ENCODE data around the gene NSD2.
"Not testable (repeated sequence)": the region's sequence is repeated elsewhere in the genome, so short reads cannot be mapped to it uniquely, and the experiment has no call there.

NSD2 gene

GRCh38 chr4:1842339-1842895 is 28.8 kb upstream of the NSD2 start:
- no peak for DNase-seq

DNA sequence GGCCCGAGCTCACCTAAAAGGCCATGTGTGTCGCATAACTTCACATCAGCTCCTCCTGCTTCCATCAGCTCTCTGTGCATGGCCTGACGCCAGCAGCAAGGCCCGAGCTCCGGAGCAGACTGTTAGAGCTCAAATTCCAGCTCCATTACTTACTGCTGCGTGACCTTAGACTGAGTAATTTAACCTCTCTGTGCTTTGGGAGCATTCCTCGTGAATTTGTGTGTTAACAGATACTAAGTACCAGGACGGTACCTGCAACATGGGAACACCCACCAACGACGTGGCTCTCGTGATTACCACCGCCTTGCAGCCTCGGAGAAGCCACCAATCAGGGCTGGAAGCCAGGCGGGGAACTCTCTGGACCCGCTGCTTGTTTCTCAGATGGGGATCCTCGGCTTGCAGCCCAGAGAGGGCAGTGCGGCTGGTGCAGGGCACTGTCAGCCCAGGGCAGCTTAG is 28.2 kb upstream of the NSD2 start:
- no peak for DNase-seq

- DNase-seq: no peak
Measured at GRCh38 chr4:1843852-1844251, 27.3 kb upstream of the NSD2 start.

DNA sequence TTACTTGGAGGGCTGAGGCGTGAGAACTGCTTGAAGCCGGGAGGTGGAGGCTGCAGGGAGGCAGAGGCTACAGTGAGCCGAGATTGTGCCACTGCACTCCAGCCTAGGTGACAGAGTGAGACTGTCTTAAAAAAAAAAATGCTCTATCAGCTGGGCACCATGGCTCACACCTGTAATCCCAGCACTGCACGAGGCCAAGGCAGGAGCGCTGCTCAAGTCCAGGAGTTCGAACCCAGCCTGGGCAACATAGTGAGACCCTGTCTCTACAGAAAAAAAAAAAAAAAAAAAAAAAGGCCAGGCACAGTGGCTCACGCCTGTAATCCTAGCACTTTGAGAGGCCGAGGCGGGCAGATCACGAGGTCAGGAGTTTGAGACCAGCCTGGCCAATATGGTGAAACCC is 26.6 kb upstream of the NSD2 start:
- DNase-seq: not testable (repeated sequence)

DNA sequence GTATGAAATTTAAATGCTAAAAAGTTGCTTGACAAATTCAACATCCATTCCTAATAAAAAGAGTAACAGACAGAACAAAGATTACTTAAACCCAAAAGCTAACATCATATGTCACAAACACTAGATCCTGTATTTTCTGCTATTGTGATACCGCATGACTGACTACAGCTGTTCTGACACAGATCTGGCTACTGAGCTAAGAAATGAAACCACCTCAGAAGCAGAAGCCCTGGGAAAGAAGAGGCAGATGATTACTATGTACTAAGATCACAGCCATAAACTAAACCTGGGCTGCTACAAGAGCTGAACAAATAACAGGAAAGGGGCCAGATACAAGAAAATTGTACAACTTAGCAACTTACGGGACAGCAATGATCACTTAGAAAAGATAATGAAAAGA is 24.6 kb upstream of the NSD2 start:
- no peak for DNase-seq

- DNase-seq: no peak
Measured at GRCh38 chr4:1850276-1850675, 20.9 kb upstream of the NSD2 start.

DNA sequence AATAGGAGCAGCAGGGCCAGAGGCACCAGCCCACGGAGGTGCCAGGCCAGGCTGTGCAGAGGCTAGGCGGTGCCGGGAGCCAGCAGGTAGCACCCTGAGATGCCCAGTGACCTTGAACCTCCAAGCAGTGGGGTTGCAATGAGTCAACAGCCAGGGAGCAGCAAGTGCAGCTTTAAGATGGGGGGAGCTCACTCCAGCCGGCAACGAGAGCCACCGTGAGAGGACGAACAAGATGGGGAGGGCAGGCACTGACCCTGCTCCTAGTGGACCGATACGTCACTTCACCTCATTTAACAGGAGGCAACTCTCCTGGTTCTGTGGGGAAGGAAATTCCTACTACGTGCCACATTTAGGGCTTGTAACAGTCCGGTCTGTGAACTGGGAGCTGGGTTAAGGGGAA is 20.0 kb upstream of the NSD2 start:
- DNase-seq: no peak

DNA sequence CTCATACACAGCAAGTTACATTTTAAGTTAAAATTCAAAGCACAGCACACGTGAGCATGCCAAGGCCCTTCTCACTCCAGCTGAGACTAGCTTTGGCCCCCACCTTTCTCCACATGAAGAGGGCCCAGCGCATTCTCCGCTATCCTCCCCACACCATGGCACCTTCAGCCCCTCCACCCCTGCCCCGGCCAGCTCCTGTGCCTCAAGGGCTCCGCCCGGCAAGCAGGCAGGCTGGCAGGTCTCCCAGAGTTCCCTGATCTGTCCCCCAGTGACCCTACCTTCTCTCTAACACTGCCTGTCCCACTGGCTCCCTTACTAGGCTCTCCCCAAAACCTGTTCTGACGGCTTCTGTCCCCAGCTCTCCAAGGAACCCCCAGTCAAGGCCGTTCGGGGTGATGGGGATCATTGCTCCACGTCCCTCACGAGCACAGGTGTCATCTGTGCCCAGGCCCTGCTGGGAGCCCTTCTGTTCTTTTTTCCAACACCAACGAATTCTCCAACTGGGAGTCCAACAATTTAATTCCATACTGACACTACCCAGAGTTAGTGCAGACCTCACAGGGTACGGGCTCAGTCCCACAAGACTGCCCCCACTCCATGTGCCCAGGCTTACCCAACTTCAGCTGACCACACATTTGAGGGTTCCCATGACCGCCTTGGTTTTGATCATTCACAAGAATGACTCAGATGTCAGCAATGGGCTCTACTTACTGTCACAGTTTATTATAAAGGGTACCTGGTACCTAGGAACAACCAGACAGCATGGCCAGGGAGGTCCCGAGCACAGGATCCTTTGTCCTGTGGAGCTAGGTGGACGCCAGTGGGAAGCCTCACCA is 19.4 kb upstream of the NSD2 start:
- DNase-seq: no peak

DNA sequence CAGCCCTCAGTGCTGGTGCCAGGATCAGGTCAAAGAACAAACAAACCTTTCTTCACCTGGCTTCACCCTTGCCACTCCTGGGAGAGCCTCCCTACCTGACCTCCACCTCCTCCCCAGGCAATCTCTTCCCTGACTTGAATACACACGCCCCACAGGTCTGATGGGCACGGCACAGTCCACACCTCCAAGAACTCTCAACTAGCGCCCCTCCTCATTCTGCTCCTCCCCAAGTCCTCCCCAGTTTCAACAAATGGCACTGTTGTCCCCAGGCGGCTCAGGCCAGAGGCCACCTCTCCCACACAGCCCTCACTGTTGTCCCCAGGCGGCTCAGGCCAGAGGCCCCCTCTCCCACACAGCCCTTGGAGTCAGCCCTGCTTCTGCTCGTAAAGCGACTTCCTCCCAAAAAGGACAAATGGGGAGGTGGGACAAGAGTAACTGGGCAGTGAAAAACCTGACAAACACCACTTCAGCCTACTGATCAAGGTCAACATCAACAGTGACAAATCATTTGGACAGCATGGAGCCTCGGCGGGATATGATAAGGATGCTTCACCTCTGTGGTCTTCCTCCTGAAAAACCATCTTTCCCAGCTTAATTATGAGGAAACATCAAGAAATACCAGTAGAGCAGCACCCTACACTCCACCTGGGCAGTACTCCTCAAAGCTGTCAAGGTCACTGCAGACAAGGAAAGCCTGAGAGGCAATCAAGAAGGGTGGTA is 18.1 kb upstream of the NSD2 start:
- DNase-seq: no peak

DNA sequence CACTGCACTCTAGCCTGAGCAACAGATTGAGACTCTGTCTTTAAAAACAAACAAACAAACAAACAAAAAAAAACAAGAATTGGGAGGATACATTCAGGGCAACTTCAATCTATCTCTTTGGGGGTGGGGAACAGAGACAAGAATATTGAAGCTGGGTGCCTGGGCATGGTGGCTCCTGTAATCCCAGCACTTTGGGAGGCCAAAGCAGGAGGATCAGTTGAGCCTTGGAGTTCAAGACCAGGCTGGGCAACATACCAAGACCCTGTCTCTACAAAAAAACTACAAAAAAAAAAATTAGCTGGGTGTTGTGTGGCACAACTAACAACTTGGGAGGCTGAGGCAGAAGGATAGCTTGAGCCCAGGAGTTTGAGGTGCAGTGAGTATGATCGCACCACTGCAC is 16.4 kb upstream of the NSD2 start:
- no peak for DNase-seq

DNA sequence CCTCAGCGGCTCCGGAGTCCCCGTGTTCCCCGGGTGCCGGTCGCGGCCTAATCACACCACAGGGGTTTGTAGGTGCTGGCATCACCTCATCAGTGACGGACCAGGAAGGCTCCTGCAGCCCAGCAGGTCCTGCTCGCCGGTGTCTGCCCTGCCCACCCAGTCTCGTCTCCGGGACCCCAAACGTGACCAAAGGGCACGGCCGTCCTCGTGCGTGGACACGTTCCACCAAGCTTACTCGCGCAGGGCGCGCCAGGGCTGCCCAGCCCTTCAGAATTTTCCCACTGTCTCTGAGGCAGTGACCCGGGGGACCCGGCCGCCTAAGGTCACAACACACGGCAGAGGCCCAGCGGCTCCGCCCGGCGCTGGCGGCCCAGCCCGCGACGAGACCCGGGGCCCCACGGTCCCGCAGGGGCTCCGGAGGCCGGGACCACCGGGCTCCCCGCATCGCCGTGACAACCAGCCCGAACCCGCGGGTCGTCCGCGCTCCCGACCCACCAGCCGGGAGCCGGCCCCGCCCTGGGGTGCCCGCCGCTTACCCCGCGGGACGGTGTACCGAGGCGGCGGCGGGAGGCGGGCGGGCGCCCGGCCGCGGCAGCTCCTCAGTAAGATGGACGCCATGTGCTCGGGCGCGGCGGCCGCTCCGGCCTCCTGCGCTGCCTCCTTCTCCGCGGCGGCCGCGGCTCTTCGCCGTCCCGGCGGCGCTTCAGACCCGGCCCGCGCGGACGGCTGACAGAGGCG is 15.7 kb upstream of the NSD2 start:
- DNase-seq: peak; percentile 41

DNA sequence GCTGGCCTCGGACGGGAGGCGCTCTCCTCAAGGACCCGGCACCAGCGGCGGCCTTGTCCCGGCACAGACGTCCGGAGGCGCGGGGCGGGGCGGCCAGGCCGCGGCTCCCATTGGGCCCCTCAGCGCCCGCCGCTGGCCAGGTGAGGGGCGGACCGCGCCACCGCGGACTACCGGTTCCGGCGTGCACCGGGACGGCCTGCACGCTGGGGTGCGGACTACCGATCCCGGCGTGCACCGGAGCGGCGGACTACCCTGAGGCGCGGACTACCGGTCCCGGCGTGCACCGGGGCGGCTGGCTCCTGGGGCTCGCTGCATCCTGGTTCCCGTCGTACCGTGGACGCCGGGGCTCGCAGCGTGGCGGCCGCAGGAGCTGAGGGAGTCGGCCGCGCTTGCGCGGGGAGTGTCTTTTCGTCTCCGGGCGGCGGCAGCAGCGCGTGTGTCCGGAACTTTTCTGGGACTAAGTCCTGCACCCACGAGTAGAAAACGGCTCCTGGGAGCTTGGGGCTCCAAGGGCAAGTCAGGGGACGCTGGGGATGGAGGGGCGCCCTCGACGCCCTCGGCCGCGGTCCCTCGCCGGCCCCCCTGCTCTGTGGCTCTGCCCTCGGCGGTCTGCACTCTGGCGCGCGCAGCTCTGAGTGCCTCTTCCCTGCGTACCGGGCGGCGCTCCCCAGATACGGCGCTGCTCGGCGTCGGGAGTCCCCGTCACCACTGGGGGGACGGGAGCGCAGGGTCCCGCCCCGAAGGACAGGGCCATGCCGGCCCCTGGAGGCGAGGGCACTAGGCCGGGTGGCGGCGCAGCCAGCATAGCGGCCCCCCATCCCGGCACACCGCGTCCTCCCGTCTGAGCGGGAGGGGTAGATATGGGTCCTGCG is 14.9 kb upstream of the NSD2 start, which contains the start of gene LETM1:
Gene LETM1, minus strand, starts transcription at position 86 of the 872 bp plus-strand sequence. CDS start 206 bp downstream, outside the sequence.
- peak; percentile 97 for DNase-seq

DNA sequence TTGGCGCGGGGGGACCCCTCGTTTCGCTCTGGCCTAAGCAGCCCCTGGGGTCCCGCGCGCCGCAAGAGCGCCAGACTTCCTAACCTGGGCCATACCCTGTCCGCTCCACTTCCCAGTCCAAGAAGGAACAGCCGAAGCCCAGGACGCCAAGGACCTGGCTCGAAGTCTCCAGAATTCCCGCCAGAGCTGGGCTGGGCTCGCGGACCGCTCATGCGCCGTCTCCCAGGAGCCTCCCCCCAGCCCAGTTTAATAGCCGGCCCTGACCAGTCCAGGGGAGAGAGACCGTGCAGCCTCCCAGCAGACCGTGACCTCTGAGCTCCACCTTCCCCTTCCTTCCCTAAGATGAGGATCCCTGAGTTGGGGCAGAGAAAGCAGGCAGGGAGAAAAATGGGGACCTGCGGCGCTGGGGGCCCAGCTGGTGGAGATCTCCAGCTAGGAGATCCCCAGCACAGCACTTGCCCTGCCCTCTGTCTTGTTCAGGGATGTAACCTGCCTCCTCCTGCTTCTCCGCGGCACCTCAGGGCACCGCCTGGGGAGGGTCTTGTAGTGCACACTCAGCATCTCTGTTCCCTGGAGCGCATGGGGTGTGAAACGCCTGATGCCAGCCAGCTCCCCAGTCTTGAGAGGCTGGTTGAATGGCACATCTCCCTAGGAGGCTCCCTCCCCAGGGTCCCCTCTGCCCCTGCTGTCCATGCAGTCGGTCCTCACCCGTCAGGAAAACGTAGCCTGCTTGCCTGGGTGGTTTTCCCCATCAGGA is 14.1 kb upstream of the NSD2 start:
- peak; percentile 56 for DNase-seq

DNA sequence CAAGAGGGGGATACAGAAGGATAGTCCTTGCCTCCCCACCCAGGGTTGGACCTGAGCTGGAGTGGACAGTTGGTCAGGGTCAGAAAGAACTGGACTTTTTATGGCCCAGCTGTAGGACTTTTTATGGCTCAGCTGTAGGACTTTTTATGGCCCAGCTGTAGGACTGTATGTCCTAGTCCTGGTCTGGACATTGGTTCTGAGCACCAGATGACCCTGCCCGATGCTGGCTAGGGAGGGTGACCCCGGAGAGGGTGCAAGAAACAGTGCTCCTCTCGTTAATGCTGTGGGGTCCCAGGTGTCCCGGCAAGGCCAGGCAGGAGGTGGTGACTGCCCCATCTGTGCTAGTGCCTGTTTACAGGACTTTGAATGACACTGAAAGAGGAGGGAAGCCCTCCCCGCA is 13.3 kb upstream of the NSD2 start:
- no peak for DNase-seq

- no peak for DNase-seq
Measured at GRCh38 chr4:1859389-1859753, 11.8 kb upstream of the NSD2 start.

DNA sequence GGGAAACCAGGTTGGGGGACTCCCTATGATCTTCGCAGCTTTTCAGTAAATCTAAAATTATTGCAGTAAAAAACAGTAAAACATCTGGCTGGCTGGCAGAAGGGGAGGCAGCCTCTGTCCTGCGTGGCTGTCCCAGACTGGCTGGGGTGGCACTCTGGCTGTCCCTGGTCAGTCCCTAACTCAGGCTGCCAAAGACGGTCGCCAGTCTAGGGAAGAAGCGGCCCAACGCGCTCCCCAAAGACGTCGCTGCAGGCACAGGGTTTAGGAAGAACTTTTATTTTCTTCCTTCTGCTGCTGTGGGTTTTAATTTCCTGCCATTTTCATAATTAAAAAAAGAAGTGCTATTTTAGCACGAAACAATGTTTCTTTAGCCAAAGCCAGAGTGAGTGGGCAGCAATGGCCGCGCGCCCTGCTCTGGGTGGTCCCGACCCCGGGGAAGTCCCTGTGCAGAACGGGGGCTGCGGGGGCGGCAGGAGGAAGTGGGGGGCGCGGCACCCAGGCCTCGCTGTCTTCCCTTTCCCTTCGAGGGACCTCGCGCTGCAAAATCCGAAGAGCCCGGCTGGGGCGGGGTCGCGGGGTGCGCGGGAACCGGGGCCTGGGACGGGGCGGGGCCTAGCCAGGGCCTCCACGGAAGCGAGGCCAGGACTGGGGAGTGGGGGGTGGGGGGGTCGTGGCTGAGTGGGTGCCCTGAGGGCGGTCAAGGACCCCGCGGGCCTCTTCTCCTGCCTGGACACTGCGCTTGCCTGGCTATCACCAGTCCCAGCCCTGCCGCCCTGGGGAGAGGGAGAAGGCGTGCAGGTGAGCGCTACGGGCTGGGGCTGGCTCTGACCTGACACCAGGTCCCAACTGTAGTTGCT is 8.9 kb upstream of the NSD2 start:
- DNase-seq: no peak

DNA sequence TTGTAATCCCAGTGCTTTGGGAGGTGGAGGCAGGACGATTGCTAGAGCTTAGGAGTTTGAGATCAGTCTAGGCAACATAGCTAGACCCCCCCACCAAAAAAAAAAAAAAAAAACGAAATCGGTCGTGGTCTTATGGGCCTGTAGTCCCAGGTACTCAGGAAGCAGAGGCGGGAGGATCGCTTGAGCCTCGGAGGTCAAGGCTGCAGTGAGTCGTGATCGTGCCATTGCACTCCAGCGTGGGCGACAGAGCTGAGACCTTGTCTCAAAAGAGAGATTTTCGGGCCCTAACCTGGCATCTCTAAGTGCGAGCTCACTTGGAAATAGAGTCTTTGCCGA is 8.3 kb upstream of the NSD2 start:
- no peak for DNase-seq

GRCh38 chr4:1863297-1864033 is 7.7 kb upstream of the NSD2 start:
- no peak for DNase-seq

- DNase-seq: no peak
Measured at GRCh38 chr4:1864076-1865008, 6.9 kb upstream of the NSD2 start.
